HUES6 (cell line): ENCODE results near the gene HIVEP3.

Experiments used
- H3K27ac ChIP-seq: 2 replicates; pipeline ENCODE4 v1.7.0; 2013; ENCODE audit warnings: low read depth, mild to moderate bottlenecking, low read length, inconsistent platforms
- H3K27me3 ChIP-seq: 2 replicates; pipeline ENCODE4 v1.6.1; 2013; ENCODE audit warnings: low read length; ENCODE audit not compliant: control insufficient read depth, insufficient read depth
- H3K36me3 ChIP-seq: 2 replicates; pipeline ENCODE4 v1.6.1; 2013; ENCODE audit warnings: low read length; ENCODE audit not compliant: control insufficient read depth, insufficient read depth
- H3K4me1 ChIP-seq: 2 replicates; pipeline ENCODE4 v1.6.1; 2013; ENCODE audit warnings: low read length; ENCODE audit not compliant: control insufficient read depth, insufficient read depth
- H3K4me3 ChIP-seq: 2 replicates; pipeline ENCODE4 v1.5.1; 2013; ENCODE audit warnings: low read depth, low read length
- H3K9ac ChIP-seq: one replicate; pipeline ENCODE4 v1.6.1; 2013; ENCODE audit warnings: mild to moderate bottlenecking, low read length
- H3K9me3 ChIP-seq: 2 replicates; pipeline ENCODE4 v1.6.1; 2013; ENCODE audit warnings: low read depth, low read length; ENCODE audit not compliant: control insufficient read depth, insufficient read depth

The HIVEP3 gene

DNA sequence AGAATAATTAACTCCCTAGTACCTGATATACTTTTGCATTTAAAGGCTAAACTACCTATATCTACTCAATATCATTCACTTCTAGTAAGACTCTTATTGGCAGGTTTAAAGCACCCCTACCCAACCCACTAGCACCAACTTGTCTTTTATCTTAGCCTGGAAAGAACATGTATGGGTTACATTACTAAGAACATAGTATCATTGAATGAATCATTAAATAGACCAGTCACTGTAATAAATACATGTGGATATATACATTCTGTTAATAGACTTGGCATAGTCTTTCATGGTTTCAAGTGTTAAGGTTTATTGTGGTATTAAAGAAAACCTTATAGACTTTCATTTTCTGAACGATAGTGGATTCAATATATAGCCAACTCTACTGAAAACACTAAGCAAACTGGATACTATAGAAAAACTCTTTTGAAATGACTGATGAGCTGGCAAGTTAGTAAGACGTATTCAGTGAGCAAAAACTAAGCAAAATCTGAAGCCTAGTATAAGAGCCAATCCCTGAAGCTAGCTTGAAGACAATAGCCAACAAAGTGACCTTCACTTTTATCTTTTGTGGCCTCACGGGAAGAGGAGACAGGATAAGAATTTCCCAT is 10.3 kb downstream of the HIVEP3 start:
- Histone ChIP-seq H3K4me1 (no peaks in the 10 kb centered on the region), H3K27ac (no peak overlapping the region), H3K36me3 (no peaks in the 10 kb centered on the region), H3K9ac (no peak overlapping the region), H3K4me3 (no peak overlapping the region), H3K27me3 (no peaks in the 10 kb centered on the region), H3K9me3 (no peaks in the 10 kb centered on the region)

DNA sequence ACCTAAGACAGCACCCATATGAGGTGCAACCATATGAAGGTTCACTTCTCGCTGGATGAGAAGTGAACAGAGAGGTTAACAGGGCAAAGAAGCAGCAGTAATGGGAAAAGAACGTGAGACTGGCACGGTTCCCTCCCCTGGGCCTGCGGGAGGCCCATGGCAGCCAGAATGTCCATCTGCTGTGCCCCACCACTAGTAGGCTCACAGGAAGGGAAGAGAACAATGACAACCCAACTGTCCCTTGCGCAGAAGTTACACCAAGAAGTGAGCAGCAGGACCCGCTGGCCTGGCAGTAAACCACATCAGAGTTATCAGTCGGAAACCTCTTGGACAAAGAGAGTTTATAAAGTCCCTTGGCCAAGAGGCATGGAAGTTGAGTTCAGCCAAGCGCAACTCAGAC is 11.3 kb downstream of the HIVEP3 start:
- peaks cover 4% of the 10 kb centered on the region; the same call in 1 of the 2 replicates for H3K4me1 ChIP-seq
- no peak overlapping the region for H3K27ac ChIP-seq
- H3K9me3 ChIP-seq = no peaks in the 10 kb centered on the region
- H3K27me3 ChIP-seq = no peaks in the 10 kb centered on the region
- no peaks in the 10 kb centered on the region for H3K36me3 ChIP-seq
- no peak overlapping the region for H3K4me3 ChIP-seq
- no peak overlapping the region for H3K9ac ChIP-seq

DNA sequence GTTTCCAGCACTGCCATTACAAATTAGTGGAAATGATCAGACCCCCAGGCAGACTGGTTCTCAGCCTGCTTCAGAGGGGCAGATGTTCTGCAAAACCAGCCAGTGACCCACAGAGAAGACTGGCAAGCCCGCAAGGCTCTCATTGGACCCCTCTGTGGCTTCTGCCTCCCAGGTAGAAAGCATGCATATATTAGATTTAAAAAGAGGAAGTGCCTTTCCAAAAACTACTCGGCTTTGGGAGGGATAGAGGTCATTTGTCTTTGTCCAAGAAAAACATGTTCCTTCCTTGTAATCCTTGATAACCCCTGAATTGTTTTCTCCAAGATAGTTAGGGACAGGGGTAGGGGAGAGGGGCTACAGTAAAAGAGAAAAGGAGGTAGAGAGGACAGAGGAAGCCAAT is 11.8 kb downstream of the HIVEP3 start:
- Histone ChIP-seq H3K9ac (no peak overlapping the region), H3K36me3 (no peaks in the 10 kb centered on the region), H3K27ac (no peak overlapping the region), H3K4me1 (peaks cover 9% of the 10 kb centered on the region), H3K9me3 (no peaks in the 10 kb centered on the region), H3K27me3 (no peaks in the 10 kb centered on the region), H3K4me3 (no peak overlapping the region)

DNA sequence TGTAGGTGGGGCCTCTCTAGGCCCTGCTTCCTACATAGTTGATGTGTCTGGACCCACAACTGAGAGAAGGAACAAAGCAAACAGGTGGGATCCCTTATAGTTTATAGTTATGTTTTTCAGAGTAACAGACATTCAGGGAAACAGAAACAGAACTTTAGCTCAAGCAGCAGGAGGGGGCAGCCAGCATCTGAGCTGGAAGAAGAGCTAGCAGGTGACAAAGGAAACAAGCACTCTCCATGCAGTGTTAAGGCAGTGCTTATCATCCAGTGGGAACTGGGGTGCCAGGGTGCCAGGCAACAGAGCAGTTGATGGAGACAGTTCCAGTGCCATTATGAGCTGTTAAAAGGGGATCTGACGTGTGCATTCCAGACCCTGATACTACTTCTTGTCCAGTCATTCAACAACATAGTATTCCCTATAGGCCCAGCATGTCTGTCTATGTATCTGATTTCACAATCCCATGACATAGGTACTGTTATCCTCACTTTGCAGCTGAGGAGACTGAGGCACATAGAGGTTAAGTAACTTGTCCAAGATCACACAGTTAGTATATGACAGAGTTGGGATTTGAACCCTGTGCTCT is 13.5 kb downstream of the HIVEP3 start:
- Histone ChIP-seq H3K4me3 (no peak overlapping the region), H3K36me3 (no peaks in the 10 kb centered on the region), H3K9ac (no peak overlapping the region), H3K27ac (no peak overlapping the region), H3K27me3 (no peaks in the 10 kb centered on the region), H3K4me1 (peaks cover 25% of the 10 kb centered on the region), H3K9me3 (no peaks in the 10 kb centered on the region)

DNA sequence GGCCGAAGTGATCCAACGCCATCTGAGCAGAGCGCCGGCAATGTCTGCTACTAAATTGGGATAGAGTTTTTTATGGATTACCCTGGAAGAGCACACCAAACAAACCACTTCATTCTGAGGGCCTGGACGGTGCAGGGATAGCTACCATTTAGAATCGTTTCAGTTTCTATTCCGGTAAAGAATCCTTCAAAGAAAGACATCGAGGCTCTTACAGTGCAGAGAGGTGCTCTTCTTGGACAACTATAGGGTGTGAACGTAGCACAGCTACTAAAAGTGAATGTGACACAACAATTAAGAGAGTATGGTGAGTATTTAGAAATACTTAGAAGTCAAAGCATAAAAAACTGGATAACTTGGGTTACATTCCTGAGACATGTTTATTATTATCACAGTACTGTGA is 16.1 kb downstream of the HIVEP3 start:
- Histone ChIP-seq H3K4me1 (peaks cover 32% of the 10 kb centered on the region), H3K27ac (no peak overlapping the region), H3K9me3 (no peaks in the 10 kb centered on the region), H3K9ac (no peak overlapping the region), H3K36me3 (no peaks in the 10 kb centered on the region), H3K4me3 (no peak overlapping the region), H3K27me3 (no peaks in the 10 kb centered on the region)

DNA sequence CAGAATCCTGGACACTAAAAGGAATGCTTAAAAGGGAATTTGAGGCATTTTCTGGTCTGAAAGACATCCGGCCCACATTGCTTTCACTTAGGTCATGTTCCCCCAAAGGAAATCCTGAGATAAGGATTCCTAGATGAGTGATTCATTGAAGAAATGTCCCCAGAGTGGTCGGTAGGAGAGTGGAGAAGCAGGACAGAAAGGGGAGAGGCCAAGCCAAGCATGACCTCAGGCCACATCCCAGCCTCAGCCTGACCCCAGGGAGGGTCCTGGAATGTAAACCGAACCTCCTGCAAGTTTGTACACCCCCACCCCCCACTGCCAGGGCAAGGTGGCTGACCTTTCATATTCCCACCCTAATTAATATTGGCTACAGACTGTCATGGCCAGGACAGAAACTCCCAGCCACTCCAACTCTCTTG is 16.6 kb downstream of the HIVEP3 start:
- Histone ChIP-seq H3K4me1 (peaks cover 32% of the 10 kb centered on the region), H3K9me3 (no peaks in the 10 kb centered on the region), H3K27ac (no peak overlapping the region), H3K4me3 (no peak overlapping the region), H3K27me3 (no peaks in the 10 kb centered on the region), H3K9ac (peak overlapping the region; percentile 29), H3K36me3 (no peaks in the 10 kb centered on the region)

DNA sequence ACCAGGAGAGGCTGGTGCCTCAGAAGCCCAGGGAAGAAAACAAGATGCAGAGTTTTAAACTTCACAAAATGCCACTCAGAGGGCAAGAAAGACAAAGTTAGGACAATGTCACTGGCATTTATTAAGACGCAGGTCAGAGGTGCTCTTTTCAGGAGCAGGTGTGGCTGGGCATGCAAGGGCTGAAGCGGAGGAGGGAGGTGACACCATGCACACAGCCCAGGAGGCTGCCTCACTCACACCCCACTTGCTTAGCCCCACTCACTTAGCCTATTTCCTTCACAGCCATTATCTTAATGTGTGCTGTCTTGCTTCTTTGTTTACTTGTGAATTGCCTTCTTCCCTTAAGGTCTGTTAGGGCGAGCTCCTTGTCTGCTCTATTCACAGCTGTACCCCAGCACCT is 17.2 kb downstream of the HIVEP3 start:
- Histone ChIP-seq H3K27me3 (no peaks in the 10 kb centered on the region), H3K9me3 (no peaks in the 10 kb centered on the region), H3K27ac (no peak overlapping the region; the same call in 1 of the 2 replicates), H3K9ac (peak overlapping the region; percentile 29), H3K4me3 (no peak overlapping the region), H3K36me3 (no peaks in the 10 kb centered on the region), H3K4me1 (peaks cover 32% of the 10 kb centered on the region)

DNA sequence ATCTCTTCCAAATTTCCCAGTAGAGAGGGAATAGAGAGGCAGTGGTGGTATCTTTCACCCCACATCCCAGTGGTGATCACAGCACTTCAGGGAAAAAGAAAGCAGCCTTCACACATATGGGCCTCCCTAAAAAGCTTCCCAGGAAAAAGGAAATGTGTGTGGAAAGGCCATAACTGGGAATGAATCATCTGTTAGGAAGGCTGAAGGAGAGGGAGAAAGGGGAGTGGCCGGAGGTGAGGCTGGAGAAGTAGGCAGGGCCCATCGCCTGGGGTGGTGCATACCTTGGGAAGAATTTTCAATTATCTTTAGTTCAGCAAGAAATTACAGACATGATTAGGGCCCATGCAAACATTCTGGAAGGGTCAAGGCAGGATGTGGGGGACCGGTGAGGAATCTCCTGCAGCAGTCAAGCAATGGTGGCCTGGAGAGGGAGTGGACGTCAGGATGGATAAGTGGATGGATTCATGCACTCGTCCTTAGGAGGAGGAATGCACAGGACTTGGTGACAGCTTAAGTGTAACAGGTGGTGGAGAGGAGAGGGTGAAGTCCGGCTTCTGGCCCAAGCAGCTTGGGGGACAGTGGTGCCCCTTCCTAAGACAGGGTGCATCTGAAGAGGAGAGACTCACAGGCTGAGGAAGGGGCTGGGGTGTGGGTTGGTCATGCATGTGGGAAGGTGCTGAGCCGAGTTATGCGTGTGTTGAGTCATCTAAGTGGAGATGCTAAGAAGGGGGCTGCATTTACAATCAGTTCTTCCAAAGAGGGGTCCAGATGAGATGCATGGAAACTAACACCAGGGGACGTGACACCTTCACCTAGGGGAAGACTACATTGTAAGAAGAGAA is 17.9 kb downstream of the HIVEP3 start:
- no peaks in the 10 kb centered on the region for H3K36me3 ChIP-seq
- no peaks in the 10 kb centered on the region for H3K9me3 ChIP-seq
- H3K27me3 ChIP-seq = no peaks in the 10 kb centered on the region
- H3K4me1 ChIP-seq = peaks cover 32% of the 10 kb centered on the region
- no peak overlapping the region for H3K27ac ChIP-seq
- H3K9ac ChIP-seq = peak overlapping the region; percentile 29
- H3K4me3 ChIP-seq = no peak overlapping the region

DNA sequence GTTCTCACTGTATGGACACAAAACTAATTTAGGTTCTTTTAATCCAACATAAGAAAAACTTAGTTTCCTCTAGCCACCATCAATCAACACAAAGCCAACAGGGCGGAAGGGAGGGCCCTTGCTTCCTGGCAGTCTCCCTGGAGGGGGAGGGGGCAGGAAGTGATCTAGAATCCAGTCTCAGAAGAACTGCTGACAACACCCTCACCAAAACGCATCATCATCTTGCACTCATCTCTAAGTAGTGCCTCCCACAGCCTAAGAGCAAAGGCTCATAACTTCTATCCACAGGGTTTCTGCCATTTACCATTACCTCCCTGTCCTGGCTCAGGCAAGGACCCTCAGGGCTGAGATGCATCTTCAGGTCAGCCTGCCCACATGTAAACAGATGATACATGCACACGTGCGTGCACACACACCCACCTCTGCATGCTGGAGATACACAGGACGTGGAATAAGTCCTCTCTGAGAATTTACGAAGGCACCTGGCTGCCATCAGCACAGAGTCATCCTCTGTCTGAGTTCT is 20.5 kb downstream of the HIVEP3 start:
- H3K9me3 ChIP-seq = no peaks in the 10 kb centered on the region
- no peaks in the 10 kb centered on the region for H3K27me3 ChIP-seq
- no peak overlapping the region for H3K27ac ChIP-seq
- no peak overlapping the region for H3K4me3 ChIP-seq
- H3K9ac ChIP-seq = no peak overlapping the region
- H3K4me1 ChIP-seq = peaks cover 32% of the 10 kb centered on the region
- no peaks in the 10 kb centered on the region for H3K36me3 ChIP-seq

DNA sequence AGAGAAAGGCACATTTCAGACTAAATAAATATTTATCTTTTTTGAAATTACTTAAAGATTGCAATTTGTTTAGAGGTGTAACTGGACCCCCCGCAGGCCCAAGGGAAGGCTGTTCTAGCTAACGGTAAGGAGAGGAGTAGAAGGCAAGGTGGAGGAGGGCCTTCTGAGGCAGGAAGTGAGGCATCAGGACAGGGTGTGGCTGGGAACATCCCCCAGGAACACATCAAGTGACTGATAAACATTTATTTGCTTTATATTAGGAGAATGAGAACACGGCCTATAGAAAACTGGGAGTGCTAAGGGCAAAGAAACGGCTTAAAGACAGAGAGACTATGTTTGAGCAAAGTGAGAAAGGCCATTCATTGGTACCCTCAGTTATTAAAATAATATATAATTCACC is 23.2 kb downstream of the HIVEP3 start:
- no peaks in the 10 kb centered on the region for H3K9me3 ChIP-seq
- no peak overlapping the region for H3K4me3 ChIP-seq
- H3K27ac ChIP-seq = no peak overlapping the region
- no peaks in the 10 kb centered on the region for H3K36me3 ChIP-seq
- H3K9ac ChIP-seq = no peak overlapping the region
- no peaks in the 10 kb centered on the region for H3K27me3 ChIP-seq
- H3K4me1 ChIP-seq = peaks cover 19% of the 10 kb centered on the region
